WTC11 (cell line): ENCODE measurements around the gene PPARA. TPM values are rescaled to one million over a fixed set of nuclear protein-coding genes. Genes with fewer than 3 reads are reported as not detected.

Experiments
- AR ChIP-seq: fragments of 250-450 bp; sonication (Bioruptor Pico); IDR thresholded peaks from 2 replicates; pipeline ENCODE4 v1.9.0; 2021; ENCODE audit warnings: mild to moderate bottlenecking
- ATF2 ChIP-seq: sonication (generic); formaldehyde crosslinking; IDR thresholded peaks from 2 replicates; pipeline ENCODE4 v1.8.1; 2022; ENCODE audit warnings: low read depth, missing genetic modification reagents, borderline replicate concordance
- ATF3 ChIP-seq: sonication (generic); formaldehyde crosslinking; conservative IDR thresholded peaks from 2 replicates; pipeline ENCODE4 v1.8.1; 2022; ENCODE audit warnings: mild to moderate bottlenecking, missing genetic modification reagents
- CDX4 ChIP-seq: fragments of 250-450 bp; sonication (Bioruptor Pico); IDR thresholded peaks from 2 replicates; pipeline ENCODE4 v1.9.0; 2021; ENCODE audit warnings: moderate library complexity, mild to moderate bottlenecking, inconsistent platforms, borderline replicate concordance
- CREM ChIP-seq: sonication (generic); formaldehyde crosslinking; IDR thresholded peaks from 2 replicates; pipeline ENCODE4 v1.8.1; 2022; ENCODE audit warnings: mild to moderate bottlenecking, missing genetic modification reagents, moderate library complexity
- CTCF ChIP-seq: fragments of 200-600 bp; IDR thresholded peaks from 2 replicates; pipeline ENCODE4 v1.8.0; 2022; ENCODE audit warnings: antibody characterized with exemption
- ERG ChIP-seq: fragments of 250-450 bp; sonication (Bioruptor Pico); IDR thresholded peaks from 2 replicates; pipeline ENCODE4 v1.8.0; 2021; ENCODE audit warnings: mild to moderate bottlenecking
- FOXP1 ChIP-seq: sonication (generic); formaldehyde crosslinking; IDR thresholded peaks from 2 replicates; pipeline ENCODE4 v1.8.0; 2022; ENCODE audit warnings: missing genetic modification reagents, mild to moderate bottlenecking, moderate library complexity, borderline replicate concordance
- FOXP4 ChIP-seq: sonication (generic); formaldehyde crosslinking; IDR thresholded peaks from 2 replicates; pipeline ENCODE4 v1.8.0; 2022; ENCODE audit warnings: mild to moderate bottlenecking, missing genetic modification reagents
- GRHL2 ChIP-seq: fragments of 250-450 bp; sonication (Bioruptor Pico); IDR thresholded peaks from 2 replicates; pipeline ENCODE4 v1.8.0; 2022; ENCODE audit warnings: mild to moderate bottlenecking, moderate library complexity; ENCODE audit not compliant: insufficient replicate concordance, severe bottlenecking
- HMGA2 ChIP-seq: fragments of 250-450 bp; sonication (Bioruptor Pico); IDR thresholded peaks from 2 replicates; pipeline ENCODE4 v1.4.0; 2021; ENCODE audit warnings: mild to moderate bottlenecking, moderate library complexity
- IRF2 ChIP-seq: sonication (generic); formaldehyde crosslinking; IDR thresholded peaks from 2 replicates; pipeline ENCODE4 v1.8.0; 2022; ENCODE audit warnings: low read depth, missing genetic modification reagents, borderline replicate concordance
- MLX ChIP-seq: sonication (generic); formaldehyde crosslinking; IDR thresholded peaks from 2 replicates; pipeline ENCODE4 v1.8.1; 2023; ENCODE audit warnings: mild to moderate bottlenecking, missing genetic modification reagents, moderate library complexity
- MYBL2 ChIP-seq: sonication (generic); formaldehyde crosslinking; IDR thresholded peaks from 2 replicates; pipeline ENCODE4 v1.8.1; 2023; ENCODE audit warnings: mild to moderate bottlenecking, moderate library complexity, missing genetic modification reagents
- NFYB ChIP-seq: sonication (generic); formaldehyde crosslinking; conservative IDR thresholded peaks from 2 replicates; pipeline ENCODE4 v1.8.0; 2022; ENCODE audit warnings: low read depth, missing genetic modification reagents
- NR1H2 ChIP-seq: sonication (generic); formaldehyde crosslinking; IDR thresholded peaks from 2 replicates; pipeline ENCODE4 v1.9.0; 2021; ENCODE audit warnings: mild to moderate bottlenecking, moderate library complexity, missing genetic modification reagents
- NR3C1 ChIP-seq: sonication (generic); formaldehyde crosslinking; conservative IDR thresholded peaks from 2 replicates; pipeline ENCODE4 v1.8.1; 2023; ENCODE audit warnings: low read depth, mild to moderate bottlenecking, missing genetic modification reagents
- RORB ChIP-seq: fragments of 250-450 bp; sonication (Bioruptor Pico); IDR thresholded peaks from 2 replicates; pipeline ENCODE4 v1.9.0; 2021; ENCODE audit warnings: mild to moderate bottlenecking
- TEAD1 ChIP-seq: sonication (generic); formaldehyde crosslinking; IDR thresholded peaks from 2 replicates; pipeline ENCODE4 v1.8.0; 2022; ENCODE audit warnings: mild to moderate bottlenecking, missing genetic modification reagents
- TEAD4 ChIP-seq: sonication (generic); formaldehyde crosslinking; IDR thresholded peaks from 2 replicates; pipeline ENCODE4 v1.8.0; 2022; ENCODE audit warnings: mild to moderate bottlenecking, missing genetic modification reagents
- USF1 ChIP-seq: sonication (generic); formaldehyde crosslinking; IDR thresholded peaks from 2 replicates; pipeline ENCODE4 v1.8.0; 2022; ENCODE audit warnings: mild to moderate bottlenecking, missing genetic modification reagents
- USF2 ChIP-seq: sonication (generic); formaldehyde crosslinking; IDR thresholded peaks from 2 replicates; pipeline ENCODE4 v1.8.1; 2023; ENCODE audit warnings: mild to moderate bottlenecking, missing genetic modification reagents, moderate library complexity
- ZMAT4 ChIP-seq: fragments of 250-450 bp; sonication (Bioruptor Pico); IDR thresholded peaks from 2 replicates; pipeline ENCODE4 v1.9.0; 2021; ENCODE audit warnings: mild to moderate bottlenecking
- ZNF416 ChIP-seq: fragments of 250-450 bp; sonication (Bioruptor Pico); IDR thresholded peaks from 2 replicates; pipeline ENCODE4 v1.9.0; 2021; ENCODE audit warnings: mild to moderate bottlenecking, inconsistent platforms
- total RNA-seq: library from RNA; stranded (reverse); gene quantifications from 3 replicates; pipeline ENCODE4 v1.2.3, GENCODE V29; 2021

PPARA gene
- total RNA-seq, 1 experiment from 2014 or later: 9.3 TPM

- peak; percentile 92 for TF ChIP-seq FOXP4 (CRISPR knock-in tag)
- peak; percentile 86; the same call in 1 of the 2 replicates for TF ChIP-seq TEAD1 (CRISPR knock-in tag)
- peak; percentile 75; the same call in 1 of the 2 replicates for TF ChIP-seq MLX (CRISPR knock-in tag)
- peak; percentile 98 for TF ChIP-seq FOXP1 (CRISPR knock-in tag)
- peak; percentile 13; the same call in 1 of the 2 replicates for TF ChIP-seq USF2 (CRISPR knock-in tag)
- TF ChIP-seq ZNF416: no peak
- peak; percentile 80; the same call in 1 of the 2 replicates for TF ChIP-seq TEAD4 (CRISPR knock-in tag)
- TF ChIP-seq MYBL2 (CRISPR knock-in tag): peak; percentile 93
- TF ChIP-seq ZMAT4 (CRISPR knock-in tag): no peak
- TF ChIP-seq RORB (CRISPR knock-in tag): no peak
- no peak for TF ChIP-seq CTCF
- TF ChIP-seq GRHL2 (CRISPR knock-in tag): no peak
- no peak; the same call in 1 of the 2 replicates for TF ChIP-seq NR3C1 (CRISPR knock-in tag)
- no peak for TF ChIP-seq CDX4 (CRISPR knock-in tag)
- TF ChIP-seq ATF2 (CRISPR knock-in tag): peak; percentile 81
- peak; percentile 52 for TF ChIP-seq NFYB (CRISPR knock-in tag)
- no peak for TF ChIP-seq AR (CRISPR knock-in tag)
- TF ChIP-seq USF1 (CRISPR knock-in tag): peak; percentile 78
- TF ChIP-seq ATF3: no peak
- no peak for TF ChIP-seq ERG (CRISPR knock-in tag)
- TF ChIP-seq CREM (CRISPR knock-in tag): no peak
- TF ChIP-seq NR1H2: no peak
- no peak for TF ChIP-seq IRF2 (CRISPR knock-in tag)
- no peak for TF ChIP-seq HMGA2 (CRISPR knock-in tag)
Measured at GRCh38 chr22:46250035-46250782, 99.9 kb downstream of the PPARA start, which contains the start of gene CDPF1 (continued).
